GM12892 (cell line): ENCODE results near the gene MAGI3.

Source experiments
- POLR2A ChIP-seq: IDR thresholded peaks from 2 replicates; pipeline ENCODE4 v1.6.1; 2011; ENCODE audit warnings: low read depth, low read length, control low read depth
- TAF1 ChIP-seq: IDR thresholded peaks from 2 replicates; pipeline ENCODE4 v1.6.1; 2011; ENCODE audit warnings: low read depth, mild to moderate bottlenecking, control low read depth, low read length, borderline replicate concordance

DNA sequence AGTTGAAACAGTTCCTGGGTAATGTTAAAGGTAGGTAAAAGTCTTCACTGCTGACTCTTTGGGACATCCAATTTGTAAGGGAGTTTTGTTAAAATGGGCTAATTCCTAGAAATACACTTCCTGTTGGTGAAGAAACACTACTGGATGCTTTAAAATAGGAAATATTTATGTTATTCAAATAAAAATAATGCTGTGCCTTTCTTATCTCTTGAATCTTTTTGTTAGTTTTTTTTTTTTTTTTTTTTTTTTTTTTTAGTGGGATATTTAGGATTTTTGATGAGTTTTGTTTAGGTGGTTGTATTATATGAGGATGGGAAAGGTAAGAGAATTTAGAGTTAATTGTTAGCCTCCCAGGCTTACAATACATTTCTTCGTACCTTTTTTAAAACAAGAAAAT lies 4.5 kb downstream of the MAGI3 start:
- TF ChIP-seq POLR2A (no peak), TAF1 (no peak)
